HG02981 (cell line): ENCODE results near the gene LINC00305.

Experiments used
- ATAC-seq: cut with Tn5 transposase; IDR thresholded peaks from one replicate; pipeline ENCODE4 v1.9.1; 2021; ENCODE audit warnings: mild to moderate bottlenecking, moderate library complexity; ENCODE audit not compliant: unreplicated experiment

Gene LINC00305

GRCh38 chr18:64116571-64117175 lies 32.2 kb downstream of the LINC00305 start:
- ATAC-seq = no peak

GRCh38 chr18:64115881-64116280 lies 33.0 kb downstream of the LINC00305 start:
- no peak for ATAC-seq

- no peak for ATAC-seq
These were observed 36.9 kb downstream of the LINC00305 start for GRCh38 chr18:64111950-64112349.

- no peak for ATAC-seq
These were observed 38.0 kb downstream of the LINC00305 start for GRCh38 chr18:64110692-64111480.

- no peak for ATAC-seq
These were observed 44.9 kb downstream of the LINC00305 start for GRCh38 chr18:64103986-64104385.

GRCh38 chr18:64100116-64100922 lies 48.6 kb downstream of the LINC00305 start:
- ATAC-seq = peak; percentile 66

GRCh38 chr18:64099244-64099643 lies 49.6 kb downstream of the LINC00305 start:
- peak; percentile 47 for ATAC-seq

- ATAC-seq = no peak
These were observed 51.4 kb downstream of the LINC00305 start for GRCh38 chr18:64097497-64097896.

GRCh38 chr18:64095056-64095455 lies 53.8 kb downstream of the LINC00305 start:
- ATAC-seq = no peak

- ATAC-seq = no peak
These were observed 54.7 kb downstream of the LINC00305 start for GRCh38 chr18:64094210-64094609.

- peak; percentile 68 for ATAC-seq
These were observed 57.4 kb downstream of the LINC00305 start for GRCh38 chr18:64091526-64091925.

- ATAC-seq = peak; percentile 67
These were observed 58.0 kb downstream of the LINC00305 start for GRCh38 chr18:64090876-64091275.

GRCh38 chr18:64083916-64084315 lies 65.0 kb downstream of the LINC00305 start:
- no peak for ATAC-seq

GRCh38 chr18:64082513-64082912 lies 66.4 kb downstream of the LINC00305 start:
- ATAC-seq = no peak

GRCh38 chr18:64082054-64082453 lies 66.8 kb downstream of the LINC00305 start:
- no peak for ATAC-seq

GRCh38 chr18:64073971-64074370 lies 74.9 kb downstream of the LINC00305 start:
- no peak for ATAC-seq

GRCh38 chr18:64055019-64055418 lies 93.9 kb downstream of the LINC00305 start:
- no peak for ATAC-seq

- no peak for ATAC-seq
These were observed 95.6 kb downstream of the LINC00305 start for GRCh38 chr18:64053246-64053645.

- ATAC-seq = no peak
These were observed 96.1 kb downstream of the LINC00305 start for GRCh38 chr18:64052772-64053171.

- no peak for ATAC-seq
These were observed 104.3 kb downstream of the LINC00305 start for GRCh38 chr18:64044616-64045015.

GRCh38 chr18:64042728-64043358 lies 106.0 kb downstream of the LINC00305 start:
- ATAC-seq = no peak
